Naive thymus-derived CD4-positive, alpha-beta T cell (primary cell): Measurements from ENCODE around the gene SV2C. TPM values are rescaled to one million over a fixed set of nuclear protein-coding genes. Genes with fewer than 3 reads are reported as not detected.

Experiments used
- ATAC-seq: fragments of 150-1000 bp; cut with Tn5 transposase; 2 replicates; pipeline ENCODE4 v1.10.0; 2021; ENCODE audit warnings: mild to moderate bottlenecking, moderate library complexity
- CTCF ChIA-PET: fragments of 350-600 bp; sonication (Branson Sonifier 250); formaldehyde crosslinking; loops from one replicate; lab custom pipeline; 2021; ENCODE audit warnings: antibody characterized with exemption; lab: Charles Lee
- POLR2A ChIA-PET: fragments of 350-600 bp; sonication (Branson Sonifier 250); formaldehyde crosslinking; loops from one replicate; lab custom pipeline; 2021; ENCODE audit warnings: antibody characterized with exemption, inconsistent platforms; lab: Charles Lee
- DNase-seq, 9 donors: peaks; one replicate each; pipeline versions ENCODE4 v3.0.0 to v3.0.0-alpha.2; 2020 to 2022; ENCODE audit warnings: mixed read lengths in 1 of 9
- H3K27ac ChIP-seq: one replicate; pipeline ENCODE4 v1.7.0; 2013; ENCODE audit warnings: mild to moderate bottlenecking, low read depth, low read length, moderate library complexity
- H3K27me3 ChIP-seq, 2 donors: one replicate each; pipeline ENCODE4 v1.7.0; 2013; ENCODE audit warnings: low read length in 2 of 2, mild to moderate bottlenecking in 2 of 2, moderate library complexity in 2 of 2; ENCODE audit not compliant: control insufficient read depth in 2 of 2, insufficient read depth in 2 of 2
- H3K36me3 ChIP-seq, 3 experiments: 1 replicate in 2 of 3; 2 replicates in 1 of 3; pipeline ENCODE4 v1.7.0; 2013; ENCODE audit warnings: low read length in 3 of 3, mild to moderate bottlenecking in 3 of 3, moderate library complexity in 1 of 3; ENCODE audit not compliant: insufficient read depth in 3 of 3, control insufficient read depth in 2 of 3
- H3K4me1 ChIP-seq, 2 donors: one replicate each; pipeline ENCODE4 v1.7.0; 2013; ENCODE audit warnings: low read length in 2 of 2, mild to moderate bottlenecking in 2 of 2, moderate library complexity in 1 of 2; ENCODE audit not compliant: control insufficient read depth in 2 of 2, insufficient read depth in 2 of 2
- H3K4me3 ChIP-seq: 2 replicates; pipeline ENCODE4 v1.7.0; 2013; ENCODE audit warnings: mild to moderate bottlenecking, low read length
- H3K9me3 ChIP-seq, 3 experiments: 1 replicate in 2 of 3; 2 replicates in 1 of 3; pipeline ENCODE4 v1.7.0; 2013; ENCODE audit warnings: low read length in 3 of 3; ENCODE audit not compliant: control insufficient read depth in 2 of 3
- H3K27ac Mint-ChIP-seq, 9 donors: one replicate each; pipeline ENCODE4 v1.8.0; 2020 to 2022; ENCODE audit warnings: mixed read lengths in 9 of 9, mild to moderate bottlenecking in 8 of 9, moderate library complexity in 5 of 9, inconsistent platforms in 2 of 9
- H3K27me3 Mint-ChIP-seq, 5 donors: one replicate each; pipeline ENCODE4 v1.8.0; 2021 to 2022; ENCODE audit warnings: mixed read lengths in 5 of 5, mild to moderate bottlenecking in 1 of 5
- H3K36me3 Mint-ChIP-seq, 5 donors: one replicate each; pipeline ENCODE4 v1.8.0; 2020 to 2022; ENCODE audit warnings: mixed read lengths in 5 of 5, mild to moderate bottlenecking in 3 of 5, inconsistent platforms in 1 of 5
- H3K4me1 Mint-ChIP-seq, 7 donors: one replicate each; pipeline ENCODE4 v1.8.0; 2020 to 2022; ENCODE audit warnings: mixed read lengths in 7 of 7, mild to moderate bottlenecking in 3 of 7, inconsistent platforms in 1 of 7
- H3K4me3 Mint-ChIP-seq, 10 donors: one replicate each; pipeline ENCODE4 v1.8.0; 2020 to 2022; ENCODE audit warnings: mild to moderate bottlenecking in 10 of 10, mixed read lengths in 10 of 10, moderate library complexity in 6 of 10, inconsistent platforms in 2 of 10
- H3K9me3 Mint-ChIP-seq, 11 donors: one replicate each; pipeline ENCODE4 v1.8.0; 2020 to 2022; ENCODE audit warnings: mixed read lengths in 11 of 11, mild to moderate bottlenecking in 4 of 11, inconsistent platforms in 1 of 11, moderate library complexity in 1 of 11
- intact Hi-C, 2 donors: fragments of 100-400 bp; cut with micrococcal nuclease; formaldehyde crosslinking; loops; one replicate each; pipeline ENCODE4 v1.15.1; 2023
- polyA plus RNA-seq, 2 donors: library from polyadenylated mRNA; unstranded; fragments of 300-500 nt; fragmentation: Illumina TruSeq; gene quantifications; one replicate each; pipeline ENCODE4 v1.2.3, GENCODE V29; 2021
- total RNA-seq, 6 experiments: library from RNA in 5 of 6; stranded (reverse) in 5 of 6; gene quantifications; 1 replicate in 5 of 6; 2 replicates in 1 of 6; pipeline ENCODE4 v1.2.3 and lab custom pipeline; 2021 to 2026

The SV2C gene
- total and polyA plus RNA-seq, 7 experiments from 2014 or later = not detected

- peak overlapping the region in 1 of 9 donors; percentile 5 for H3K27ac Mint-ChIP-seq
These were observed 289.3 kb downstream of the SV2C start for GRCh38 chr5:76372323-76373054.

GRCh38 chr5:76376148-76376865 lies 293.1 kb downstream of the SV2C start:
- ATAC-seq = no peak
- peaks cover 0 to 3% (median 0%) of the 10 kb centered on the region in 5 donors for H3K36me3 Mint-ChIP-seq
- H3K36me3 ChIP-seq = no peaks in the 10 kb centered on the region
- peaks cover 8 to 10% of the 10 kb centered on the region in 2 donors for H3K4me1 ChIP-seq
- H3K27me3 Mint-ChIP-seq = peaks cover 0 to 2% (median 0%) of the 10 kb centered on the region in 5 donors
- ChIA-PET POLR2A (interaction anchor here (0.6 to 1.8 kb wide), 2 partner anchors 8 to 190 kb away, joined by 3 to 7 read pairs; no protein-coding TSS in a partner anchor), CTCF (interaction anchor here (1.2 kb wide), 1 partner anchor 26 kb away, joined by 3 read pairs; no protein-coding TSS in a partner anchor)
- DNase-seq = no peak
- H3K27ac Mint-ChIP-seq = peak overlapping the region in 1 of 9 donors; percentile 19
- H3K4me3 ChIP-seq = no peak overlapping the region
- H3K4me3 Mint-ChIP-seq = no peak overlapping the region
- H3K27me3 ChIP-seq = no peaks in the 10 kb centered on the region
- peaks cover 15 to 43% (median 31%) of the 10 kb centered on the region in 7 donors for H3K4me1 Mint-ChIP-seq
- no peak overlapping the region for H3K27ac ChIP-seq
- intact Hi-C loops = no loop called here
- peaks cover 0 to 1% (median 0%) of the 10 kb centered on the region in 11 donors for H3K9me3 Mint-ChIP-seq
- H3K9me3 ChIP-seq = no peaks in the 10 kb centered on the region

More at GRCh38 chr5:76372323-76373054, 289.3 kb downstream of the SV2C start:
- Mint-ChIP-seq H3K36me3 (peaks cover 0 to 3% (median 0%) of the 10 kb centered on the region in 5 donors), H3K4me1 (peaks cover 0 to 34% (median 1%) of the 10 kb centered on the region in 7 donors), H3K4me3 (no peak overlapping the region), H3K27me3 (peaks cover 0 to 2% (median 0%) of the 10 kb centered on the region in 5 donors), H3K9me3 (peaks cover 0 to 4% (median 0%) of the 10 kb centered on the region in 11 donors)
- Histone ChIP-seq H3K4me1 (peaks cover 0 to 3% of the 10 kb centered on the region in 2 donors), H3K9me3 (no peaks in the 10 kb centered on the region), H3K27ac (no peak overlapping the region), H3K27me3 (no peaks in the 10 kb centered on the region), H3K36me3 (no peaks in the 10 kb centered on the region), H3K4me3 (no peak overlapping the region)
- intact Hi-C loops = no loop called here
- POLR2A ChIA-PET = interaction anchor here (0.7 kb wide), 1 partner anchor 12 kb away, joined by 3 read pairs; no protein-coding TSS in a partner anchor
- no peak for DNase-seq
- CTCF ChIA-PET = no interaction called here
- ATAC-seq = no peak

DNA sequence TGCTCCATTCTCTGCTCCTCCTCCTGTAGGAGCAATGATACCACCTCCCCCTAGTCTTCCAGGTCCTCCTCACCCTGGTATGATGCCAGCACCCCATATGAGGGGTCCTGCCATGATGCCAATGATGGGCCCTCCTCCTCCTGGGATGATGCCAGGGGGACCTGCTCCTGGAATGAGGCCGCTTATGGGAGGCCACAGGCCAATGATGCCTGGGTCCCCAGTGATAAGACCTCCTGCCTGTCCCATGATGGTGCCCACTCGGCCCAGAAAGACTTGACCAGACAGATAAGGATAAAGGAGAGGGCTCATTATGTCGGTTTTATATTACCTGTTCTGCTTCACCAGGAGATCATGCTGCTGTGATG lies 293.7 kb downstream of the SV2C start:
- no peak for ATAC-seq
- intact Hi-C loops = no loop called here
- Histone ChIP-seq H3K27ac (no peak overlapping the region), H3K9me3 (no peaks in the 10 kb centered on the region), H3K36me3 (no peaks in the 10 kb centered on the region), H3K27me3 (no peaks in the 10 kb centered on the region), H3K4me1 (peaks cover 8 to 10% of the 10 kb centered on the region in 2 donors), H3K4me3 (no peak overlapping the region)
- Mint-ChIP-seq H3K9me3 (peaks cover 0 to 1% (median 0%) of the 10 kb centered on the region in 11 donors), H3K4me1 (peaks cover 15 to 42% (median 32%) of the 10 kb centered on the region in 7 donors), H3K4me3 (no peak overlapping the region), H3K27me3 (peaks cover 0 to 2% (median 0%) of the 10 kb centered on the region in 5 donors), H3K36me3 (peaks cover 0 to 3% (median 0%) of the 10 kb centered on the region in 5 donors), H3K27ac (peak overlapping the region in 1 of 9 donors; percentile 19)
- ChIA-PET POLR2A (interaction anchor here (0.6 to 1.8 kb wide), 2 partner anchors 8 to 189 kb away, joined by 3 to 7 read pairs; no protein-coding TSS in a partner anchor), CTCF (interaction anchor here (0.6 to 1.2 kb wide), 2 partner anchors 25 to 32 kb away, joined by 3 read pairs; no protein-coding TSS in a partner anchor)
- no peak for DNase-seq

DNA sequence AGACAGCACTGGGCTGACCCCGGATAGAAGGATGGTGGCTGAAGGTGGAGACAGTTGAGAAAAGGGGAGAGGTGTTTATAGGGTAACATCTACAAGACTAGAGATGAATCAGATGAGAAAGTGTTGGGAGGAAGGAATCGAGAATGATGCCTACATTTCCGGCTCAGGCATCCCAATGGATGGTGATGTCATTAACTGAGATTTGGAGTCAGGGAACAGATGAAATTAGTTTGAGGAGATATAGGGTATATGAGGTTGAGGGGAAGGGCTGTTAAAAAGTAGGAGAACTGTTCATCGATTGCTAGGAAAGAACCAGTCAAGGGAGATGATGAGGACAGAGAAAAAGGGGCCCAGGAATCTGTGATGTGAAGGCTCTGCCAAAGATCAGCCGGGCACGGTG lies 295.2 kb downstream of the SV2C start:
- peak overlapping the region in 7 of 9 donors; percentile 1 to 70 (median 21) for H3K27ac Mint-ChIP-seq
- Histone ChIP-seq H3K27ac (no peak overlapping the region), H3K4me3 (no peak overlapping the region), H3K4me1 (peaks cover 11 to 13% of the 10 kb centered on the region in 2 donors), H3K27me3 (no peaks in the 10 kb centered on the region), H3K9me3 (no peaks in the 10 kb centered on the region), H3K36me3 (no peaks in the 10 kb centered on the region)
- H3K4me1 Mint-ChIP-seq = peaks cover 19 to 42% (median 33%) of the 10 kb centered on the region in 7 donors
- H3K9me3 Mint-ChIP-seq = peaks cover 0 to 1% (median 0%) of the 10 kb centered on the region in 11 donors
- POLR2A ChIA-PET = no interaction called here
- CTCF ChIA-PET = no interaction called here
- peaks cover 0 to 3% (median 0%) of the 10 kb centered on the region in 5 donors for H3K36me3 Mint-ChIP-seq
- ATAC-seq = no peak
- peaks cover 0 to 2% (median 0%) of the 10 kb centered on the region in 5 donors for H3K27me3 Mint-ChIP-seq
- intact Hi-C loops = loop anchor here in 1 of 2 donors (2.0 kb wide), 1 partner anchor 14 kb away; no protein-coding TSS in a partner anchor
- DNase-seq = no peak
- H3K4me3 Mint-ChIP-seq = peak overlapping the region in 5 of 10 donors; percentile 3 to 51 (median 13)

DNA sequence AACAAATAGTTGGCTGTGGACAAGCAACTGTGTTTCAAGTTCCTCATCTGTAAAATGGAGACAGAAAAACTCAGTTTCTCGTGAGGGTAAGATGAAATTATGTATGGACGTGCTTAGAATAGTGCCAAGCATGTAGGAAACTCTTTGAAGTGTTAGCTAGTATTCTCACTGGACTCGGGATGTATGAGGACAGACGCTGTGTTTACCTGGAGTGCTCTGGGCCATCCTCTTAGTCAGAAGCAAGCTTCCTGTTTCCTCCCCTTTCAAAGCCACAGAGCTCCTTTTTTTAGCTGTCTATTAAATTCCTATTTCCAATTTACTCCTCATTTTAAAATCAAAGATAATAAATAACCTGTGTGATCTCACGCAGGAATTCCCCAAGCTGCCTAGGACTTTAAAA lies 296.1 kb downstream of the SV2C start:
- Histone ChIP-seq H3K4me3 (no peak overlapping the region), H3K4me1 (peaks cover 16 to 21% of the 10 kb centered on the region in 2 donors), H3K27ac (no peak overlapping the region), H3K27me3 (no peaks in the 10 kb centered on the region), H3K36me3 (no peaks in the 10 kb centered on the region), H3K9me3 (no peaks in the 10 kb centered on the region)
- peaks cover 0 to 3% (median 0%) of the 10 kb centered on the region in 5 donors for H3K36me3 Mint-ChIP-seq
- peaks cover 0 to 2% (median 0%) of the 10 kb centered on the region in 5 donors for H3K27me3 Mint-ChIP-seq
- POLR2A ChIA-PET = interaction anchor here (0.6 to 1.2 kb wide), 3 partner anchors 9 to 11 kb away, joined by 3 to 4 read pairs (median 4); no protein-coding TSS in a partner anchor
- H3K4me1 Mint-ChIP-seq = peaks cover 23 to 51% (median 38%) of the 10 kb centered on the region in 7 donors
- peak; percentile 57 for ATAC-seq
- peak overlapping the region in 4 of 9 donors; percentile 1 to 67 (median 46) for H3K27ac Mint-ChIP-seq
- DNase-seq = no peak
- peak overlapping the region in 4 of 10 donors; percentile 18 to 33 (median 26) for H3K4me3 Mint-ChIP-seq
- intact Hi-C loops = loop anchor here in 1 of 2 donors (2.0 kb wide), 1 partner anchor 13 kb away; no protein-coding TSS in a partner anchor
- CTCF ChIA-PET = interaction anchor here (0.7 kb wide), 1 partner anchor 168 kb away, joined by 3 read pairs; no protein-coding TSS in a partner anchor
- H3K9me3 Mint-ChIP-seq = peaks cover 0 to 1% (median 0%) of the 10 kb centered on the region in 11 donors

DNA sequence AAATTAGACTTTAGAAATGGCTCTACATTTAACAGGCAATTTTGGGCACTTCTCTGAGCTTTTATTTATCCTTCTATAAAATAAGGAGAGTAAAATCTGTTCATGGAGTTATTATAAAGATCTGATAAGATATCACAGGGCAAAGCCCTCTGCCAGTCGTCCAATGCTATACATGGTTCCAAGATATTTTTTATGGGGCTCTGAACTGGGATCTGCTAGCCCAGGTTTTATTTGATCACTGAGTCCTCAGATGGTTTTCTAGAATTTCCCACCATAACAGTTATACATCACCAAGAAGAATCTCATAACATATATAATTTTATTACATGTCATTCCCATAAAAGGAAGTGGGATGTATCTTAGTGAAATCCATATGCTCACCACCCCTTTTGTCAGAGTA lies 296.7 kb downstream of the SV2C start:
- H3K4me1 ChIP-seq = peaks cover 19 to 26% of the 10 kb centered on the region in 2 donors
- no peak overlapping the region for H3K4me3 Mint-ChIP-seq
- no peaks in the 10 kb centered on the region for H3K27me3 ChIP-seq
- ATAC-seq (no peak), DNase-seq (no peak)
- peaks cover 0 to 3% (median 0%) of the 10 kb centered on the region in 5 donors for H3K36me3 Mint-ChIP-seq
- H3K36me3 ChIP-seq = no peaks in the 10 kb centered on the region
- H3K27ac ChIP-seq = no peak overlapping the region
- H3K9me3 Mint-ChIP-seq = peaks cover 0 to 1% (median 0%) of the 10 kb centered on the region in 11 donors
- H3K9me3 ChIP-seq = no peaks in the 10 kb centered on the region
- H3K4me1 Mint-ChIP-seq = peaks cover 25 to 56% (median 41%) of the 10 kb centered on the region in 7 donors
- CTCF ChIA-PET = interaction anchor here (0.7 kb wide), 1 partner anchor 167 kb away, joined by 3 read pairs; no protein-coding TSS in a partner anchor
- intact Hi-C loops = loop anchor here in 1 of 2 donors (2.0 kb wide), 1 partner anchor 13 kb away; no protein-coding TSS in a partner anchor
- no peak overlapping the region for H3K4me3 ChIP-seq
- POLR2A ChIA-PET = interaction anchor here (1.1 to 1.2 kb wide), 2 partner anchors 9 to 11 kb away, joined by 4 read pairs; no protein-coding TSS in a partner anchor
- peaks cover 0 to under 1% (median 0%) of the 10 kb centered on the region in 5 donors for H3K27me3 Mint-ChIP-seq
- H3K27ac Mint-ChIP-seq = peak overlapping the region in 1 of 9 donors; percentile 55
